Measurements from ENCODE around the gene ATXN1L. TPM values are rescaled to one million over a fixed set of nuclear protein-coding genes. Genes with fewer than 3 reads are reported as not detected.

The ATXN1L gene
- total RNA-seq, 1 experiment from 2014 or later: 25.3 TPM

GRCh38 chr16:71843572-71843971 is 2.2 kb upstream of the ATXN1L start:
- ChIA-PET CTCF (interaction anchor here (0.5 kb wide), 1 partner anchor 65 kb away, joined by 3 read pairs; no protein-coding TSS in a partner anchor), POLR2A (ENCODE audit: unreplicated experiment) (no interaction called here)
- H4K20me1 ChIP-seq (ENCODE audit: insufficient read depth): no peaks in the 10 kb centered on the region
- DNase-seq: no peak
- H3K4me1 ChIP-seq (replicated peaks; ENCODE audit: insufficient read depth): peaks cover 9% of the 10 kb centered on the region
- H3F3A ChIP-seq (ENCODE audit: insufficient read depth, low read depth): peaks cover 7% of the 10 kb centered on the region; the same call in 1 of the 2 replicates
- no peaks in the 10 kb centered on the region for H3K9me3 ChIP-seq (ENCODE audit: insufficient read depth, low read depth)
- H3K27ac ChIP-seq: no peak overlapping the region
- BruUV-seq (replicated peaks): no TSS peak
- H3K36me3 ChIP-seq (ENCODE audit: low read depth): 0 out of 2 replicates have a peak, but pooled peaks cover 6% of the 10 kb centered on the region
- no peak for TF ChIP-seq CTCF (conservative IDR thresholded peaks at IDR 0.05)
- TF ChIP-seq EZH2 (IDR thresholded peaks at IDR 0.05; ENCODE audit: low read depth): no peak
- peaks cover 27% of the 10 kb centered on the region for H3K79me2 ChIP-seq (ENCODE audit: low read depth)
- no peaks in the 10 kb centered on the region for H3K9me2 ChIP-seq (ENCODE audit: insufficient read depth)
- no peak overlapping the region for H3K4me2 ChIP-seq
- H3K27me3 ChIP-seq (ENCODE audit: insufficient read depth, low read depth): no peaks in the 10 kb centered on the region
- no peak overlapping the region for H2AFZ ChIP-seq
- intact Hi-C loops (cut with micrococcal nuclease; ENCODE audit: unreplicated experiment): no loop called here
- H3K4me3 ChIP-seq: no peak overlapping the region

- CTCF ChIA-PET: interaction anchor here (1.1 kb wide), 1 partner anchor 115 kb away, joined by 4 read pairs; no protein-coding TSS in a partner anchor
- TF ChIP-seq EZH2 (IDR thresholded peaks at IDR 0.05; ENCODE audit: low read depth) (no peak), CTCF (conservative IDR thresholded peaks at IDR 0.05) (no peak)
- BruUV-seq (replicated peaks): no TSS peak
- Histone ChIP-seq H3K4me3 (peak overlapping the region; percentile 89), H3K27me3 (ENCODE audit: insufficient read depth, low read depth) (no peaks in the 10 kb centered on the region), H3F3A (ENCODE audit: insufficient read depth, low read depth) (peaks cover 7% of the 10 kb centered on the region; the same call in 1 of the 2 replicates), H3K4me1 (replicated peaks; ENCODE audit: insufficient read depth) (peaks cover 9% of the 10 kb centered on the region), H3K27ac (peak overlapping the region; percentile 57), H3K36me3 (ENCODE audit: low read depth) (peaks cover 8% of the 10 kb centered on the region; the same call in 1 of the 2 replicates), H3K9me3 (ENCODE audit: insufficient read depth, low read depth) (no peaks in the 10 kb centered on the region), H2AFZ (peak overlapping the region; percentile 94), H3K9me2 (ENCODE audit: insufficient read depth) (no peaks in the 10 kb centered on the region), H3K79me2 (ENCODE audit: low read depth) (peaks cover 29% of the 10 kb centered on the region), H4K20me1 (ENCODE audit: insufficient read depth) (no peaks in the 10 kb centered on the region), H3K4me2 (peak overlapping the region; percentile 97)
- POLR2A ChIA-PET (ENCODE audit: unreplicated experiment): no interaction called here
- DNase-seq: peak in 1 of 2 experiments; percentile 8
- intact Hi-C loops (cut with micrococcal nuclease; ENCODE audit: unreplicated experiment): loop anchor here (2.0 kb wide), 1 partner anchor 36 kb away; no protein-coding TSS in a partner anchor
Measured at GRCh38 chr16:71846431-71846830, 655 bp downstream of the ATXN1L start.

- Histone ChIP-seq H3K27me3 (ENCODE audit: insufficient read depth, low read depth) (no peaks in the 10 kb centered on the region), H3K9me3 (ENCODE audit: insufficient read depth, low read depth) (no peaks in the 10 kb centered on the region), H3K36me3 (ENCODE audit: low read depth) (peaks cover 8% of the 10 kb centered on the region; the same call in 1 of the 2 replicates), H3K4me2 (peak overlapping the region; percentile 97), H4K20me1 (ENCODE audit: insufficient read depth) (no peaks in the 10 kb centered on the region), H3F3A (ENCODE audit: insufficient read depth, low read depth) (peaks cover 7% of the 10 kb centered on the region; the same call in 1 of the 2 replicates), H3K4me3 (peak overlapping the region; percentile 89), H3K79me2 (ENCODE audit: low read depth) (peaks cover 29% of the 10 kb centered on the region), H3K4me1 (replicated peaks; ENCODE audit: insufficient read depth) (peaks cover 9% of the 10 kb centered on the region), H2AFZ (no peak overlapping the region), H3K27ac (no peak overlapping the region), H3K9me2 (ENCODE audit: insufficient read depth) (no peaks in the 10 kb centered on the region)
- TF ChIP-seq EZH2 (IDR thresholded peaks at IDR 0.05; ENCODE audit: low read depth) (no peak), CTCF (conservative IDR thresholded peaks at IDR 0.05) (no peak)
- no peak for DNase-seq
- CTCF ChIA-PET: interaction anchor here (1.1 kb wide), 1 partner anchor 114 kb away, joined by 4 read pairs; no protein-coding TSS in a partner anchor
- POLR2A ChIA-PET (ENCODE audit: unreplicated experiment): no interaction called here
- intact Hi-C loops (cut with micrococcal nuclease; ENCODE audit: unreplicated experiment): loop anchor here (2.0 kb wide), 1 partner anchor 36 kb away; no protein-coding TSS in a partner anchor
- no TSS peak for BruUV-seq (replicated peaks)
Measured at GRCh38 chr16:71847096-71847495, 1.3 kb downstream of the ATXN1L start.
